Frontal cortex (tissue), 4 donors: Measurements from ENCODE around the gene HSD17B13. TPM values are rescaled to one million over a fixed set of nuclear protein-coding genes. Genes with fewer than 3 reads are reported as not detected.
"Not testable (repeated sequence)": the region's sequence is repeated elsewhere in the genome, so short reads cannot be mapped to it uniquely, and the experiment has no call there.

Source experiments
- DNase-seq, 2 donors: peaks; one replicate each; pipeline ENCODE4 v3.0.0; 2012; ENCODE audit warnings: low spot score in 2 of 2
- FAIRE-seq: peaks from 2 replicates; lab custom pipeline; 2012; peaks lifted over from hg19 to GRCh38; lab: Jason Lieb, UNC
- total RNA-seq: library from RNA; depleted of rRNA; stranded (reverse); fragments of >200 nt; gene quantifications from one replicate; pipeline ENCODE4 v1.2.3, GENCODE V29; 2014
- donor health status: control.
- donor health status: control.
- donor health status: control.

The HSD17B13 gene, protein sequence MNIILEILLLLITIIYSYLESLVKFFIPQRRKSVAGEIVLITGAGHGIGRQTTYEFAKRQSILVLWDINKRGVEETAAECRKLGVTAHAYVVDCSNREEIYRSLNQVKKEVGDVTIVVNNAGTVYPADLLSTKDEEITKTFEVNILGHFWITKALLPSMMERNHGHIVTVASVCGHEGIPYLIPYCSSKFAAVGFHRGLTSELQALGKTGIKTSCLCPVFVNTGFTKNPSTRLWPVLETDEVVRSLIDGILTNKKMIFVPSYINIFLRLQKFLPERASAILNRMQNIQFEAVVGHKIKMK
- 0.41 TPM for total RNA-seq

DNA sequence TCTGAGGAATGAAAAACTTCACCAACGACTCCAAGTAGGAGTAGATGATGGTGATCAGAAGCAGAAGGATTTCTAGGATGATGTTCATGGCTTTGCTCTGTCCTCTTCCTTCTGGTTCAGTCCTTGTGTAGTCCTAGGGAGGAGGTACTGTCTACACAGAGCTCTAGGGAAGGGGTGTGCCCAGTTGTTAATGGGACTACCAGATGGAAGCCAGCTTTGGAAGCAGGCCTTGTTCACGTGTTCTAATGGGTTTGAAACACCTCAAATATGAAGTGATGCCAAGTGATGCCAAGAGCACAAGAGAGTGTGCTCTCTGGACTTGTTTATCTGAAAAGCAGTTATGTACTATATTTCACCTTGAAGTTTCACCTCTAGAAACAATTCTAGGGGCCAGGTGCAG lies at the start of gene HSD17B13:
TSS of gene HSD17B13 (minus strand) at position 129 of the 400 bp plus-strand sequence. CDS start at position 88, 41 bp downstream.
- FAIRE-seq (no peak), DNase-seq (no peak)

DNA sequence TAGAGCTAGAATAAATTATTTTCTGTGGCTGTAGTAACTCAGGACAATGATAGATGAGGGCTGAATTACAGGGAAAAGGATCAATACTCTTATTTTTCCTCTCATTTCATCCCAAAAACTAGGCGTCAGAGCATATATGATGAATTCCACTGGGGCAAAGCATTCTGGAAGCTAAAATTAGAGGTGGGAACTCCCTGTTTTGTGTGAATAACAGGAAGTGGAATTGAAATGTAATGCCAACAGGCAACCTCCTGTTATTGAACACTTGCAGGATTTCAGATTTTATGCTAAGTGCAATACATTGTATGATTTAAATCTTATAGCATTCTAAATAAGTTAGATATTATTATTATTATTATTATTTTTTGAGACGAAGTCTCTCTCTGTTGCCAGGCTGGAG lies 47.4 kb upstream of the HSD17B13 start:
- DNase-seq: no peak
- no peak for FAIRE-seq

DNA sequence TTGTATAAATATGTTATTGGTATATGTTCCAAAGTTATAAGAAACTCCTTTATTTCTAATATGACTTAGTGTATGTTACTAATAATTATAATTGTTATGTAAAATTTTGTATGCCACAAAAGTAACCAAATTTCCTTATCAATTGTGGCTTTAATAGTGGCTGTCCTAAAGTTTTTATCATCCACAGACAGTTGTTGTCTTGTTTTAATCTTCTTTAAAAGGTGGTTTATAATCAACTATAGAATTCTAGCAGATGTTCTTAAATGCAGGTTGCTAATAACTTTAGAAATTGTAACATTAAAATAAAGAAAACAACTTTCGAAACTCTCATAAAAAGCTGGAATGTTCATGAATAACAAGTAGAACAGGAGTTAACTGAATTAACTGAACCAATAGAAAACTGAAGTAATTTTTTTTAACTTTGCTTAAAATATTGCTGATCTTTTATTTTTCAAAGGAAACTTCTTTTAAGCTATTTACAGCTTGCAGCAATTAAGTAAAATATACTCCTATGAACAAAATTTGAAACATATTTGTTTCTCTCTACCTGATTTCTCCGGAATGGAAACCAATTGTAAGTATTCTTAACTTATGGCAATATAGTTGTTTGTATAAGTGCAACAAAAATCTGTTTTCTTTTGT lies 44.0 kb upstream of the HSD17B13 start:
- no peak for DNase-seq
- peak; percentile 68 for FAIRE-seq

DNA sequence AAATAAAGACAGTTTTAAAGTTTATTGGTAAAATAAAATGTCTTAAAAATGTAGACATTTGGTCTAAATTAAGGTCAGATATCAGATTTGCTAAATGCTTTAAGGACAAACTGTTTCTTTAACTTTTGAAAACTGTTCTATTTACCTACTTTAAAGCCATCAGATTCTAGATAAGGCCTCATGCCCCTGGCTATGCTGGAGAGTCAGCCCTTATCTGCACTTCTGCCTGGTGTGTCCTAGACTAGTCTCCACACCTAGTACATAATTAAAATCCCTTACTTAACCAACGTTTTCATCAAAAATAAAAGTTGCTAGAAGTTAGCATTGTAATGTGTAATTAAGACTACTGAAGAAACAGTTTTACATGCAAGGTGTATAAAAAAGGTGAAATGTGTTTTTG lies 42.7 kb upstream of the HSD17B13 start:
- no peak for DNase-seq
- no peak for FAIRE-seq

DNA sequence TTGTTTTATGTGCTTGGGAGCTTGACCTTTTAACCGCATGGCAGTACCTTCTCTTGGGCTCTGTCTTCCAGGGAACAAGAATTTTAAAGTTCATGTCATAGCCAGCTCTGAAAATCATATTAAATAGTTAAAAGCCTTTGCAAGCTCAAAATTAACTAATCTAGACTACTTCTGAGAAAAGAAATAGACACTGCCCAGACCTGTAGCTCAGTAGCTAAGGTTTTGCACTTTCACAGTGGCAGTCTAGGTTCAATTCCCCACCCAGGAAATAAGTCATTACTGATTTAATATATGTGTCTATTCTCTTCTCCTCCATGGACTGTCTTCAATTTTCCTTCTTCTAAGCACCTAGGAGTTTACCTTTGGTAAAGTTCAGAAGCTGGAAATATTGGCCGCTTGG lies 40.9 kb upstream of the HSD17B13 start:
- DNase-seq (no peak), FAIRE-seq (no peak)

DNA sequence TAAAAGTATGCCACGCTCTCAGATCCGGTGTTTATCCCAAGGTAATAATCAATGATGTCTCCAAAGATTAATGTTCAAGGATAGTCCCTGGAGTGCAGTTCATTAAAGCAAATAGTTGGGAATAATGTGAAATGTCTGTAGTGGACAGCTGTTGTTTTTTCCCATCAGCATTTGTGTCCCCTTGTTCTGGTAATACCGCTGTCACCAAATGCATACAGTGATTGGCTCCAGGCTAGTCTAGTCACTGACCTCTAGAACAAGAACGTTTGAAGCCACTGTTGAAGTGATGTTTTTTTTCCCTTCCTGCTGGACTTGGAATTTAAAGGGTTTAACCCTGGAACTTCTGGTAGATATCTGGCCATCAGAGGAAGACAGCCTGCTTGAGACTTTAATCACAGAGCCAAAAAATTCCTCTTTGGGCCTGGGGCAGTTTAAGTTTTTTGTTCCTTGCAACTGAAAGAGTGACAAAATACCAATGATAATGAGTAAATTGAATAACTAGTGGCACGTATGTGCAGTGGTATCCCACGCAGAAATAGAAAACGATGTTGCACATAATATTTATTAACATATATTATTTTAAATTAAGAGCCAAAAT lies 37.8 kb upstream of the HSD17B13 start:
- DNase-seq (no peak), FAIRE-seq (no peak)

DNA sequence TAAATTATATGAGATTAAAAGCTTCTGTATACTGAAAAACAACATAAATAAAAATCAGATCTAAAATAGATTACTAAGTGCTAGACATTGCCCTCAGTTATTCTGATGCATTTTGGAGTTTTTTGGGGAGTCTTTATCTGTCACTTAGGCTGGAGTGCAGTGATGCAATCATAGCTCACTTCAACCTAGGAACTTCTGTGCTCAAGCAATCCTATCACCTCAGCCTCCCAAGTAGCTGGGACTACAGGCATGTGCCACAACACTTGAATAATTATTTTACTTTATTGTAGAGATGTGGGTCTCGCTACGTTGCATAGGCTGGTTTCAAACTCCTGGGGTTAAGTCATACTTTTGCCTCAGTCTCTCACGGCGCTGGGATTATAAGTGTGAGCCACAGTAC lies 36.6 kb upstream of the HSD17B13 start:
- DNase-seq: no peak
- FAIRE-seq: no peak

DNA sequence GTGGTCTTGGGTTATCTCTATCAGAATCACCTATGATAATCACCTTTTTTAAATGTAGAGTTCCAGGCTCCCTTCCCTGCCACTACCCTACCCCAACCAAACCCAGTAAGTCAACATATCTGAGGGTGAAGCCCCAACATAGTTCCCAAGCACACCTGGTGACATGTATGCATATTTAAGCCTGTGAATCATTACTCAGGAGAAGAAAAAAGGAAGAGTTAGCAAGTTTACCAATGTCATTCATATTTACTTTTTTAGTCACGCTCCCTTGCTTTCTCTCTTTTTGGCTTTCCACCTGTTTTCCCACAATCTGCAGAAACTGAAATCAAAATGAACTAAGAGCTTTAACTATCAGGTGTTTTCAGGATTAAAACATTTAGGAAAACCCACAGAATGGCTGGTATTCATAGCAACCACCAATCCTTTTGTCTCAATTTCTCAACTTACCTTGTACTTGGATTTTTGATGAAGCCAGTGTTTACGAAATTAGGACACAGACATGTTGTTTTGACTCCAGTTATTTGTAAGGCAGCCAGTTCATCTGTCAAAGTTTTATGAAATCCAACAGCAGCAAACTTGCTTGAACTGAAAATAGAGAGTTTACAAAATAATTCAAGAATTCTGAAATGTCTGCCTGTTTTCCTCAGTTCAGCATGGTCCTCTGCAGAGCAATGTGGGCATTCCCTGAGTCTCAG lies 34.3 kb upstream of the HSD17B13 start:
- FAIRE-seq (no peak), DNase-seq (no peak)

DNA sequence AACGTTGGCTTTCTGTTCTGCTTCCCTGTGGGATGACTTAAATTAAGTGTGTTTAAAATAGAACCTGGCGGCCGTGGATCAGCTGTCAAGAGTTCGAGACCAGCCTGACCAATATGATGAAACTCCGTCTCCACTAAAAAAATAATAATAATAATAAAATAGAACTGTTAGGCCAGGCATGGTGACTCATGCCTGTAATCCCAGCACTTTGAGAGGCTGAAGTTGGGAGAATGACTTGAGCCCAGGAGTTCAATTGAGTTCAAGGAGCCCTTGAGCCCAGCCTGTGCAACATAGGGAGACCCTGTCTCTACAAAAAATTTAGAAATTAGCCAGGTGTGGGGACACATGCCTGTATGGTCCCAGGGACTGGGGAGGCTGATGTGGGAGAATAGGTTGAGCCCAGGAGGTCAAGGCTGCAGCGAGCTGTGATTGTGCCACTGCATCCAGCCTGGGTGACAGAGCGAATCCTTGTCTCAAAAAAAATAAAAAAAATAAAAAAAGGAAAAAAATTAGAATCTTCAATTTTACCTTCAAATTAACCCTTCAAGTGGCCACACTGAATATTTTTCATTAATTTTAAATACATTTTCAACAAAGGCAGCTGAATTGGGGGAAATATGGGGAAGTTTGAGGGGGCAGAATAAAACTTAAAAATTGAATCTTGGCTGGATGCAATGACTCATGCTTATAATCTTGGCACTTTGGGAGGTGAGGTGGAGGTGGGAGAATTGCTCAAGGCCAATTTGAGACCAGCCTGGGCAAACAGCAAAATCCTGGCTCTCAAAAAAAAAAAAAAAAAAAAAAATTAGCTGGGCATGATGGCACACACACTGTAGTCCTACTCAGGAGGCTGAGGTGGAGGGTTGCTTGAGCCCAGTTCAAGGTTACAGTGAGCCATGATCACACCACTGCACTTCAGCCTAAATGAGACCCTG lies 31.8 kb upstream of the HSD17B13 start:
- DNase-seq: no peak
- no peak for FAIRE-seq

DNA sequence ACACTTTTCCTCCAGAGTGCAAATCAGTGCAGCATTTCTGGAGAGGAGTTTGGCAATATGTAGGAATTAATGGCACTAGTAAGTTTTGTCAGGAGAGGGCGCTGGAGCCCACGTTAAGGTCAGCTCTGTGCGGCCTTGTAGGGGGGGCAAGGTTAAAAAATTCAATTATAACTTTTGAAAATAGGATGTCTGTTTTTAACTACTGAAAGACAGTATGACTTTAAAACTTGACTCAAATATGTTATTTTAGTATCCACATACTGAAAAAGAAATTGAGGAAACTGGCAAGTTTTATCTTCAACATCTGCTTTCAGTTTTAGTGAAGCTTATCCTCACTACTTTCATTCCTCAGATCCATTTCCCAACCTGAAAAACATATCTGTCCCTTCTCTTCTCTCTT lies 30.9 kb upstream of the HSD17B13 start:
- FAIRE-seq (no peak), DNase-seq (peak in 1 of 2 donors; percentile 11)

DNA sequence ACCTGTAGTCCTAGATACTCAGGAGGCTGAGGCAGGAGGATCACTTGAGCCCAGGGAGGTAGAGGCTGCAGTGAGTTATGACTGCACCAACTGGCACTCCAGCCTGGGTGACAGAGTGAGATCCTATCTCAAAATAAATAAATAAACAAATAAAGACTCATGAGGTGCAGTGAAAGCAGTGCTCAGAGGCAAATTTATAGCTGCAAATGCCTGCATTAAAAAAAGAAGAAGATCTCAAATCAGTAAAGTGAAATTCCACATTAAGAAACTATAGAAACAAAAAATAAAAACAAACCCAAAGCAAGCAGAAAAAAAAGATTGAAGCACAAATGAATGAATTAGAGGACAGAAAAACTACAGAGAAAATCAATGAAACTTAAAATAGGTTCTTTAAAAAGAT lies 22.5 kb upstream of the HSD17B13 start:
- no peak for DNase-seq
- no peak for FAIRE-seq

DNA sequence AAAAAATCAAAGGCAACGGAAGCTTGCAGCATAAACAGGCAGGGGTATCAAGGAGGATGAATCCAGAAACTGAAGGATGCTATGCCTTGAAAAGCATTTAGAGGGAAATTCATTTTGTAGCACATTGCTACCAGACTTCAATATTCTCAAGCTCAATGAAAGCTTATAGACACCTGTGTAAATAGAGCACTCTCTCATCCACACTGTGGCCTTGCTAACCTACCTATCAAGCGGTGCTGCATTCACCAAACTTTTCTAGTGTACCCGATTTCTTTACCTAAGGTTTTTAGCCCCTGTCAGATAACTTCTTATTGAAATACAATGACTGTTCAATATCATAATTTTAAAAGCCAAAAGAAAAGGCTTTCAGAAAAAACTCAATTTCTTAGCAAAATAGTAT lies 20.2 kb upstream of the HSD17B13 start:
- no peak for DNase-seq
- FAIRE-seq: no peak

DNA sequence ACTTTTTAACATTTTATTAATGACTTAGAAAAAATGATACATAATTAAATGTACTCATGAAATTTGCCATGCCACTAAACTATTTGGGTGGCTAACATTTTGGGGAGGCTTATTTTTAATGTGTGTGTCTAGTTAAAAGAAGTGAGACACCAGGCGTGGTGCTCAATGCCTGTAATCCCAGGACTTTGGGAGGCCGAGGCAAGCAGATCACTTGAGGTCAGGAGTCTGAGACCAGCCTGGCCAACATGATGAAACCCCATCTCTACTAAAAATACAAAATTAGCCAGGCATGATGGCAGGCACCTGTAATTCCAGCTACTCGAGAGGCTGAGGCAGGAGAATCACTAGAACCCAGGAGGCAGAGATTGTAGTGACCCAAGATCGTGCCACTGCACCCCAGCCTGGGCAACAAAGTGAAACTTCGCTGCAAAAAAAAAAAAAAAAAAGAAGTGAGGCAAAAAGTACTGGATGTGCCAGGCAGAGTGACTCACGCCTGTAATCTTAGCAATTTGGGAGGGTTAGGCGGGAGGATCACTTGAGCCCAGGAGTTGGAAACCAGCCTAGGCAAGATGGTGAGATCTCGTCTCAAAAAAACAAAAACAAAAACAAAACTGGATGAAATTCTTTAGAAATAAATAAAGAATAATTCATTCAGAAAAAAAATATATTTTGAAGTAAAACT lies 19.4 kb upstream of the HSD17B13 start:
- not testable (repeated sequence) for DNase-seq, FAIRE-seq

DNA sequence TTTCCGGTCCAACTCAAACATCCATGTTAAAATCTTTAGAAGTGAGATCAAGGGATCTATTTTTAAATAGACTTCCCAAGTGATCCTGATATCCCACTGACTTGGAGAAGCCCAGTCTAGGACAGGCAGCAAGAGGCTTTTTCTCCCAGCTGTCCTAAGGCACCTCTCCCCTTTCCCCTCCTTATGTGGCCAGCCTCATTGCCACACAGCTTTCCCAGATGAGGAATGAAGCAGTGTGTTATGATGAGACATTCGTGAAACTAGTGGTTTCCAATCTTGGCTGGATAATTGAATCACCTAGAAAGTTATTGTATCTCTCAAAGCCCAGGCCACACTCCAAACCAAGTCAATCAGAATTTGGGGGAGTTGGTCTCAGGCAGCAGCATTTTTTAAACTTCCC lies 16.8 kb upstream of the HSD17B13 start:
- no peak for FAIRE-seq

DNA sequence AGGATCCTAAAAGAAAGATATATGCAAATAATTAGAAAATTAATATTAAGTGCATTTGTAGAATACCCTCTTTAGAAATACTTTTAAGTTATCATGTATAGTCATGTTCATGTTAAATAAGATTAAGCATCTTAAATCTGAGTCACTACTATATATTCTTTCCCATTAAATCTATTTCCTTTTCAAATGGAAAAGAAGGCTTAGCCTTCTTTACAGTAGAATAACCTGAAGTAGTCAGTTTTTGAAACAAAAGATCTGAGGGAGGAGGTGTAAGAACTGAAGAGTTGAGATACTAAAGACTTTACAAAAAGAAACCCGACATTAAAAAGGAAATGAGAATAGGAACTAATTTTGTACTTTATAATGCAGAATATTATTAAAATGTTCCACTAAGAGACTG lies 14.7 kb upstream of the HSD17B13 start:
- no peak for FAIRE-seq
- no peak for DNase-seq

More for the DNA sequence above, 16.8 kb upstream of the HSD17B13 start:
- no peak for DNase-seq

DNA sequence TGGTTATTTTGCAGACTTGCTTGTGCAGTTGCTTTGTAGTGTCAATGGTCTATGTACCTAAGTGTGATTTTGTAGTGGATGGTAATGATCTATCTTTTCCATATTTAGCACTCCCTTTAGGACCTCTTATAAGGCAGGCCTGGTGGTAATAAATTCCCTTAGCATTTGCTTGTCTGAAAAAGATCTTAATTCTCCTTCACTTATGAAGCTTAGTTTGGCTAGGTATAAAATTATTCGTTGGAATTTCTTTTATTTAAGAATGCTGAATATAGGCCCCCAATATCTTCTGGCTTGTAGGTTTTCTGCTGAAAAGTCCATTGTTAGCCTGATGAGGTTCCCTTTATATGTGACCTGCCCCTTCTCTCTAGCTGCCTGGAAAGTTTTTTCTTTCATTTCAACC lies 10.6 kb upstream of the HSD17B13 start:
- FAIRE-seq (no peak), DNase-seq (no peak)

DNA sequence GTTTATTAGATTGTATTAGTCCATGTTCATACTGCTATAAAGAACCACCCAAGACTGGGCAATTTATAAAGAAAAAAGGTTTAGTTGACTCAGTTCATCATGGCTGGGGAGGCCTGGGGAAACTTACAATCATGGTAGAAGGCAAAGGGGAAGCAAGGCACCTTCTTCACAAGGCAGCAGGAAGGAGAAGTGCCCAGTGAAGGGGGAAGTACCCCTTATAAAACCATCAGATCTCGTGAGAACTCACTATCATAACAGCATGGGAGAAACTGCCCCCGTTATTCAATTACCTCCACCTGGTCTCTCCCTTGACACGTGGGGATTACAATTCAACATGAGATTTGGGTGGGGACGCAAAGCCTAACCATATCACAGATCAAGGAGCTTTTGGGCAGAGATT lies 8.1 kb upstream of the HSD17B13 start:
- FAIRE-seq (no peak), DNase-seq (no peak)

DNA sequence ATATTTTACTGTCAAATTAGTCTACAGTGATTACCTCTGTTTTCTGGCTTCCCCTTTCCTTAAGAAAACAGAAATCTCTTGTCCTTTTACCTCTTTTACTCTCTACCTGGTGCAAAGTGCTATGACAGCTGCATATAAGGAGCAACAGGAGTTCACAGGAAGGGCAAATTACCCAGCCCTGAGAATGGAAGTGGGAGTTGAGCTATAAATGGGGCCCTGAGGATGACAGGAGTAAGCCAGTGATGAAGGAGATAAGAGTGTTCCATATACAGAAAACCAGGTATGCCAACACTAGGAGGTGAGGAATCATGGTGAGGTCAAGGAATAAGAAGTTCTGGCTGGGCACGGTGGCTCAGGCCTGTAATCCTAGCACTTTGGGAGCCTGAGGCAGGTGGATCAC lies 4.5 kb upstream of the HSD17B13 start:
- DNase-seq (no peak), FAIRE-seq (no peak)

DNA sequence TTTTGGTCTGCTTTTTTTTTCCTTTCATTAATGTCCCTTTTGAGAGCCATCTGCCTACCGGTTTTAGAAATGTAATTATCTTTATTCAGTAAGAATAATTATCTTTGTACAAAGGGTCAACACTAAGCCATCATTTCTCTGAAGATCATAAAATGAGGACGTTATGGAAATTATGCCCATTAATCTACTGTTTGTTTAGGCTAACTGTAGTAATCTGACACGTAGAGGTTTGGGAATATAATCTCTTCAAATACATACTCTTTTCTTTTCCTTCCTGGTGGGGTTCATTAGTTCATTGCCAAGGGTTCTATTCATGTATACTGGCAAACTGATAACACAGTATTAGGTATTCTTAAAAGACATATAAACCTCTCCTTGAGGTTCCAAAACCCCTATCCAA lies 3.8 kb upstream of the HSD17B13 start:
- no peak for DNase-seq
- no peak for FAIRE-seq
